ENCODE results near the gene SNX27.

- TF ChIP-seq POLR2A (IDR thresholded peaks at IDR 0.05) (no peak), CTCF (IDR thresholded peaks at IDR 0.05 in 4 of 5, conservative IDR thresholded peaks at IDR 0.05 in 1 of 5) (no peak)
Observed at GRCh38 chr1:151703813-151704212, 92.0 kb downstream of the SNX27 start.

Data from gastrocnemius medialis (tissue), 4 donors.